NB4 (cell line): Measurements from ENCODE around the gene FOXP3.

Experiments
- CTCF ChIP-seq: IDR thresholded peaks from one replicate; pipeline ENCODE4 v1.5.1; 2012; ENCODE audit warnings: low read depth, low read length
- POLR2A ChIP-seq: IDR thresholded peaks from 2 replicates; pipeline ENCODE4 v1.6.1; 2011; ENCODE audit warnings: mild to moderate bottlenecking; ENCODE audit not compliant: insufficient read length; ENCODE audit errors: extremely low read depth

GRCh38 chrX:49262603-49263002 is 1.9 kb downstream of the FOXP3 start:
- TF ChIP-seq POLR2A (no peak), CTCF (no peak)
